ENCODE results near the gene FRY.

FRY gene

GRCh38 chr13:32175943-32176342 lies 144.4 kb downstream of the FRY start:
- no peak for TF ChIP-seq CTCF (IDR thresholded peaks at IDR 0.05; ENCODE audit: low read depth, low read length)

GRCh38 chr13:32176696-32177095 lies 145.1 kb downstream of the FRY start:
- no peak for TF ChIP-seq CTCF (IDR thresholded peaks at IDR 0.05; ENCODE audit: low read depth, low read length)

More at GRCh38 chr13:32175943-32176342, 144.4 kb downstream of the FRY start:
- no peak overlapping the region for H3K4me3 ChIP-seq (ENCODE audit: low read depth, low read length)

GRCh38 chr13:32178763-32179162 lies 147.2 kb downstream of the FRY start:
- no peak for TF ChIP-seq CTCF (IDR thresholded peaks at IDR 0.05; ENCODE audit: low read depth, low read length)
- H3K4me3 ChIP-seq (ENCODE audit: low read depth, low read length), result no peak overlapping the region

More at GRCh38 chr13:32176696-32177095, 145.1 kb downstream of the FRY start:
- no peak overlapping the region for H3K4me3 ChIP-seq (ENCODE audit: low read depth, low read length)

GRCh38 chr13:32179708-32180107 lies 148.1 kb downstream of the FRY start:
- no peak overlapping the region for H3K4me3 ChIP-seq (ENCODE audit: low read depth, low read length)
- TF ChIP-seq CTCF (IDR thresholded peaks at IDR 0.05; ENCODE audit: low read depth, low read length), result no peak

GRCh38 chr13:32187651-32188050 lies 156.1 kb downstream of the FRY start:
- TF ChIP-seq CTCF (IDR thresholded peaks at IDR 0.05; ENCODE audit: low read depth, low read length), result no peak
- no peak overlapping the region for H3K4me3 ChIP-seq (ENCODE audit: low read depth, low read length)

GRCh38 chr13:32191452-32191998 lies 160.0 kb downstream of the FRY start:
- TF ChIP-seq CTCF (IDR thresholded peaks at IDR 0.05; ENCODE audit: low read depth, low read length), result no peak
- no peak overlapping the region for H3K4me3 ChIP-seq (ENCODE audit: low read depth, low read length)

- H3K4me3 ChIP-seq (ENCODE audit: low read depth, low read length), result no peak overlapping the region
- TF ChIP-seq CTCF (IDR thresholded peaks at IDR 0.05; ENCODE audit: low read depth, low read length), result no peak
Measured at GRCh38 chr13:32195713-32196112, 164.1 kb downstream of the FRY start.

Data from WI38 (cell line).